HG02840 (cell line): ENCODE results near the gene TAS2R31.

Experiments used
- ATAC-seq: cut with Tn5 transposase; IDR thresholded peaks from one replicate; pipeline ENCODE4 v1.9.1; 2021; ENCODE audit warnings: mild to moderate bottlenecking, moderate library complexity, moderate number of reproducible peaks; ENCODE audit not compliant: unreplicated experiment, low FRiP score

Gene TAS2R31

DNA sequence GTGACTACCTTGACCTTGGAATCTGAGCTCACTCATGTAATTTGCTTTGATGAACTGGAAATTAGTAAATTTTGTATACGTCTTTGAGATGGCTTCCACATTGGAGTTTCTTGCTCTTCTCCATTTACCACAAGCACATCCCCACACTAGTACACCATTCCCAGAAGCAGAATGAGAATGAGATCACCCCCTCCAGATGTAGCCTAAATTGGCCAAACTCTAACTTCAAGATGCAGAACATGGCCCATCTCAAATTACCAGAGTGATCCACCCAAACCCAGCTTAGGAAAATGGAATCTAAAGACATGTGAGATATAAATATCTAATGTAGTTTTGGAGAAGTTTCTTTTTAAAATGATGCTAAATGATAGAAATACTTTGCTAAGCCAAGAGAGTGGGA is 23.6 kb downstream of the TAS2R31 start:
- ATAC-seq = no peak

DNA sequence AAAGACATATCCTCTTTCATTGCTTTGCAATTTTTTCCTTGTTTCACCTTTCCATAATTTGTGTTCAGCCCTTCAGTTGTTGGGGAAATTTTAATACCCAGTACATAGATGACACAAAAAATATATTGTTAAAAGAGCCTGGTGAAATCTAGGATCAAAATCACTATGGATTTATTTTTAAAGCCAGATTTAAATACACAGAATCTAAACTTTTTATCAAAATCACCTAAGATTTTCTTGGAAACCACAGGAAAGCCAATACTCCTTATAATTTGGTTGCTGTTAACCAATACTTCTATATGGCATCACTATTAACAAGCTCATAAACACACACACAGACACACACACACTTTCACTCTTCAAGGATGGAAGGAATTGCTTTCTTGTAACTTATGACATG is 33.0 kb downstream of the TAS2R31 start, which contains the start of gene TAS2R20:
Gene TAS2R20, minus strand, starts transcription at position 101 of the 400 bp plus-strand sequence. CDS start 429 bp downstream, outside the sequence.
- ATAC-seq = no peak

DNA sequence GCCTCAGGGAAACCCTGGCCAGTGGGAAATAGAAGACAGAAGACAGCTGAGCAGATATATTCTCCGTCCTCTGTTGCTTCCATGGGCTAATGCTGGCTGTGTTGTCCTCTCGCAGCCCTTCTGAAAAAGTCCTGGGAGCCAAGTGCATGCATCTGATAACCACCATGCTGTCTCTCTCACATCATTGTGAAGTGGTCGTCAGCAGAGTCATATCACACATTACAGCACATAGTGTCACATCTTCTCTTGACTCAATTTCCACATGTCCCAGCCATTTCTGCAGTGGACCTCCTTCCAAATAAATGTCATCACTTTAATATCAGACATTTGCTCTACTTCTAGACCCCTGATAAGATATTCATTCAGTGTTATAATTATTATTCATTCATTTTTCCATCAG is 36.9 kb downstream of the TAS2R31 start:
- ATAC-seq = no peak

DNA sequence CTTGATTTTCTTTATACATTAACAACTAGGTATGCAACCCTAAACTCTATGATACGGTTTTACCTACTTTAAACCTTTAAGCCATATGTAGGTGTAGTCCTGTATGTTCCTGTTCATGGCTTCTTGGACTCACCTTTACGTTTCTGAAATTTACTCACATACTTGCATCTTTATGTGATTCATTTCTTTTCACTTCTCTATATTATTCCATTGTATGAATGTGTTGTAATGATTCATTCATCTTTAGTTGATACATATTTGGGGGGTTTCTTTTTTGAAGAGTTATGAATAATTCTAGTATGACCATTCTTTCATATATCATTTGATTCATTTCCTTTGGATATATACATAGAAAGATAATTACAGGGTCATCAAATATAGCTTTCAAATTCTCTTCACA is 42.1 kb downstream of the TAS2R31 start:
- no peak for ATAC-seq

DNA sequence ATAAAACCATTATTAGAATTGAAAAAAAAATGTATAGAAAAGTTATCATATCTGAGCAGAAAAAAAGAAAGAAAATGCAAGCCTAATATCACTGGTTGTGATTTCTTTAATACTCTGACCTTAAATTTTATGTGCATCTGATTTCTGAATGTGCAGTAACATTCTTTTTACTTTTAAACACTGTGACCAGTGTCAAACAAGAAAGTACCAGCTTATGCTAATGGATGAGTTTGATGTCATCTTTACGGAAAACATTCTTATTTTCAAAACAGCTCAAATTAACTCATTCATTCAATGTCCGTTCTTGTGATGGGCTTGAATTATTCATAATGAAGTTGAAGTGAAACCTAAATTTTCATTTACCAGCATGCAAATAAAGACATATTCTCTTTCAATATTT is 44.4 kb downstream of the TAS2R31 start, which contains the start of gene TAS2R50:
Gene TAS2R50, minus strand, starts transcription at position 101 of the 400 bp plus-strand sequence. Its CDS starts 52 bp downstream, at position 49.
- ATAC-seq = no peak

DNA sequence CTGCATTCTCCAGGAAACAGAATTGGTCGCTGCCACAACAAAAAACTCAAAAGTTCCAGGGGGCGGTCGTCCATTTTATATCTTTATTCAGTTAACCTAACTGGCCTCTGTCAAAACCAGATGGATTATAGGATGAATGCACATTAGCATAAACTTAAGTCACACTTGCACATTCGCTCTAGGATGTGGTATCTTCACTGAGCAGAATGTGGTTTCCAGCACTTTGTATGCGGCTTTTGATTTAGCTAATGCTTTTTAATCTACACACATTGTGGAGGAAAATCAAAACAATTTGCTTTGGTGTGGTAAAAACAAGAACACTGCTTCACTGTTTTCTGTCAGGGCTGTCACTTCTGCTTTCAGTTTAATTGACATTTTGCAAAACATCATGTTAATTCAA is 49.0 kb downstream of the TAS2R31 start:
- no peak for ATAC-seq
